ENCODE data around the gene OR10P1.

OR10P1 gene

GRCh38 chr12:55653031-55653430 lies 16.3 kb downstream of the OR10P1 start:
- DNase-seq, result no peak

- no peak for DNase-seq
Observed at GRCh38 chr12:55654511-55655214, 18.0 kb downstream of the OR10P1 start.

GRCh38 chr12:55657212-55657611 lies 20.5 kb downstream of the OR10P1 start:
- no peak for DNase-seq

- DNase-seq, result no peak
Observed at GRCh38 chr12:55658212-55658611, 21.5 kb downstream of the OR10P1 start.

GRCh38 chr12:55658635-55659391 lies 22.1 kb downstream of the OR10P1 start:
- DNase-seq, result no peak

GRCh38 chr12:55659486-55660385 lies 23.0 kb downstream of the OR10P1 start:
- DNase-seq, result no peak

GRCh38 chr12:55663391-55663790 lies 26.7 kb downstream of the OR10P1 start:
- DNase-seq, result no peak

- no peak for DNase-seq
Observed at GRCh38 chr12:55664826-55665225, 28.1 kb downstream of the OR10P1 start.

GRCh38 chr12:55666508-55666907 lies 29.8 kb downstream of the OR10P1 start:
- DNase-seq, result no peak

- DNase-seq, result no peak
Observed at GRCh38 chr12:55670276-55670675, 33.6 kb downstream of the OR10P1 start.

GRCh38 chr12:55671746-55672145 lies 35.1 kb downstream of the OR10P1 start:
- DNase-seq, result no peak

- DNase-seq, result no peak
Observed at GRCh38 chr12:55673638-55674037, 36.9 kb downstream of the OR10P1 start.

- no peak for DNase-seq
Observed at GRCh38 chr12:55675666-55676065, 39.0 kb downstream of the OR10P1 start.

GRCh38 chr12:55676707-55677106 lies 40.0 kb downstream of the OR10P1 start:
- no peak for DNase-seq

GRCh38 chr12:55679691-55680090 lies 43.0 kb downstream of the OR10P1 start:
- DNase-seq, result no peak

GRCh38 chr12:55681142-55682077 lies 44.7 kb downstream of the OR10P1 start:
- DNase-seq, result no peak

- no peak for DNase-seq
Observed at GRCh38 chr12:55682087-55682796, 45.5 kb downstream of the OR10P1 start.

GRCh38 chr12:55683676-55684075 lies 47.0 kb downstream of the OR10P1 start:
- no peak for DNase-seq

- no peak for DNase-seq
Observed at GRCh38 chr12:55684761-55685370, 48.2 kb downstream of the OR10P1 start.

- DNase-seq, result no peak
Observed at GRCh38 chr12:55685671-55686070, 49.0 kb downstream of the OR10P1 start.

GRCh38 chr12:55686366-55687010 lies 49.8 kb downstream of the OR10P1 start:
- DNase-seq, result no peak
